Measurements from ENCODE around the gene FNBP1L.
"Not testable (repeated sequence)": the region's sequence is repeated elsewhere in the genome, so short reads cannot be mapped to it uniquely, and the experiment has no call there.

FNBP1L gene

GRCh38 chr1:93537924-93538323 is 90.0 kb downstream of the FNBP1L start:
- no peak for DNase-seq

GRCh38 chr1:93541045-93541444 is 93.1 kb downstream of the FNBP1L start:
- no peak for DNase-seq

- DNase-seq = no peak
Observed at GRCh38 chr1:93542398-93542797, 94.5 kb downstream of the FNBP1L start.

- DNase-seq = no peak
Observed at GRCh38 chr1:93546162-93546863, 98.4 kb downstream of the FNBP1L start.

- no peak for DNase-seq
Observed at GRCh38 chr1:93549131-93549530, 101.2 kb downstream of the FNBP1L start.

GRCh38 chr1:93549811-93550210 is 101.9 kb downstream of the FNBP1L start:
- no peak for DNase-seq

- no peak for DNase-seq
Observed at GRCh38 chr1:93552741-93553455, 105.0 kb downstream of the FNBP1L start.

- not testable (repeated sequence) for DNase-seq
Observed at GRCh38 chr1:93553886-93554490, 106.1 kb downstream of the FNBP1L start.

GRCh38 chr1:93554883-93555872 is 107.3 kb downstream of the FNBP1L start:
- DNase-seq = no peak

- no peak for DNase-seq
Observed at GRCh38 chr1:93556291-93556690, 108.4 kb downstream of the FNBP1L start.

GRCh38 chr1:93559045-93559444 is 111.1 kb downstream of the FNBP1L start:
- DNase-seq = no peak

- DNase-seq = no peak
Observed at GRCh38 chr1:93559695-93560094, 111.8 kb downstream of the FNBP1L start.

GRCh38 chr1:93565496-93566206 is 117.7 kb downstream of the FNBP1L start:
- DNase-seq = no peak

GRCh38 chr1:93566227-93566626 is 118.3 kb downstream of the FNBP1L start:
- DNase-seq = no peak

- DNase-seq = no peak
Observed at GRCh38 chr1:93567255-93567918, 119.5 kb downstream of the FNBP1L start.

- DNase-seq = no peak
Observed at GRCh38 chr1:93569489-93569888, 121.6 kb downstream of the FNBP1L start.

- no peak for DNase-seq
Observed at GRCh38 chr1:93571623-93572310, 123.8 kb downstream of the FNBP1L start.

GRCh38 chr1:93573940-93574469 is 126.1 kb downstream of the FNBP1L start:
- DNase-seq = no peak

GRCh38 chr1:93574511-93574910 is 126.6 kb downstream of the FNBP1L start:
- DNase-seq = no peak

- DNase-seq = no peak
Observed at GRCh38 chr1:93574991-93575390, 127.1 kb downstream of the FNBP1L start.

All from GOT3 (cell line).